ENCODE measurements around the gene ERC1. TPM values are rescaled to one million over a fixed set of nuclear protein-coding genes. Genes with fewer than 3 reads are reported as not detected.
"Not testable (repeated sequence)": the region's sequence is repeated elsewhere in the genome, so short reads cannot be mapped to it uniquely, and the experiment has no call there.

ERC1 gene
- total RNA-seq, 1 donor from 2014 or later: 82.2 TPM

GRCh38 chr12:996881-997280, 5.9 kb downstream of the ERC1 start:
- Mint-ChIP-seq H3K9me3 (ENCODE audit: unreplicated experiment) (peaks cover 2% of the 10 kb centered on the region), H3K36me3 (ENCODE audit: unreplicated experiment) (no peaks in the 10 kb centered on the region), H3K4me1 (ENCODE audit: low read depth, unreplicated experiment) (peaks cover 14% of the 10 kb centered on the region), H3K27ac (ENCODE audit: unreplicated experiment) (no peak overlapping the region), H3K27me3 (ENCODE audit: unreplicated experiment) (peaks cover 8% of the 10 kb centered on the region), H3K4me3 (ENCODE audit: unreplicated experiment) (no peak overlapping the region)
- DNase-seq: no peak
- no peak for TF ChIP-seq CTCF (IDR thresholded peaks at IDR 0.05; ENCODE audit: partially characterized antibody, unreplicated experiment)

- no peaks in the 10 kb centered on the region for H3K9me3 Mint-ChIP-seq (ENCODE audit: unreplicated experiment)
- no peak overlapping the region for H3K4me3 Mint-ChIP-seq (ENCODE audit: unreplicated experiment)
- no peak for DNase-seq
- no peak for TF ChIP-seq CTCF (IDR thresholded peaks at IDR 0.05; ENCODE audit: partially characterized antibody, unreplicated experiment)
- H3K36me3 Mint-ChIP-seq (ENCODE audit: unreplicated experiment): no peaks in the 10 kb centered on the region
- H3K4me1 Mint-ChIP-seq (ENCODE audit: low read depth, unreplicated experiment): peaks cover 12% of the 10 kb centered on the region
- peaks cover 6% of the 10 kb centered on the region for H3K27me3 Mint-ChIP-seq (ENCODE audit: unreplicated experiment)
- H3K27ac Mint-ChIP-seq (ENCODE audit: unreplicated experiment): no peak overlapping the region
Observed at GRCh38 chr12:997505-997904, 6.5 kb downstream of the ERC1 start.

DNA sequence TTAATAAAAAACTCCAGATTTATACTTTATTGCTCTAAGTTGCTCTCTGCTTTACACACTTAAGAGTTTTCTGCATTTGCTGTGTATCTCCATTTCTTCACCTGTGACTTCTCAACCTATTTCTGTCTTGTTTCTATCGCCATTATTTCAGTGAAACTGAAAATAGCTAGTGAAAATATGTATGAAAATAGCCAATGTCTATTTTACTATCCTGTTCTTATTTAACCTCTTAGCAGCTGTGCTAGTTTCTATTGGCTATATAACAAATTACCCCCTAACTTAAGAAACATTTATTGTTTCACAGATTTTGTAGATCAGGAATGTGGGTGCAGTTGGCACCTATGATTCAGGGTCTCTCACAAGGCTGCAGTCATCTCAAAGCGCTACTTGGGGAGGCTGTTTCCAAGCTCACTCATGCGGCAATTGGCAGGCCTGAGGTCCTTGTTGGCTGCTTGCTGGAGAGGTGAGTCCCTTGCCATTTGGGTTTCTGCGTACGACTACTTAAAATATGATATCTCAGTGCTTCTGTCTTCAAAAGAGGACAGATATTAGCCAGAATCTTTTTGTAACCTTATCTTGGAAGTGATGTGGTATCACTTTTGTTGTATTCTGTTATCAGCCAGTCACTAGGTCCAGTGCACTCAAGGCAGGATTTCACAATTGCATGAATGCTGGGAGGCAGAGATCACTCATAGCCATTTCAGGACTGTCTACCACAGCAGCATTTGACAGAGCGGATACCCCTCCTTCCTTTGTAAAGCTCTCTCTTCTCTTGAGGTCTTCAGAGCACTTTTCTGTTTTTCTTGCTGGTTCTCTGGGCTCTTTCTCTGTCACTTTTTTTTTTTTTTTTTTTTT, 7.2 kb downstream of the ERC1 start:
- Mint-ChIP-seq H3K36me3 (ENCODE audit: unreplicated experiment) (no peaks in the 10 kb centered on the region), H3K4me1 (ENCODE audit: low read depth, unreplicated experiment) (peaks cover 9% of the 10 kb centered on the region)
- no peak for DNase-seq

DNA sequence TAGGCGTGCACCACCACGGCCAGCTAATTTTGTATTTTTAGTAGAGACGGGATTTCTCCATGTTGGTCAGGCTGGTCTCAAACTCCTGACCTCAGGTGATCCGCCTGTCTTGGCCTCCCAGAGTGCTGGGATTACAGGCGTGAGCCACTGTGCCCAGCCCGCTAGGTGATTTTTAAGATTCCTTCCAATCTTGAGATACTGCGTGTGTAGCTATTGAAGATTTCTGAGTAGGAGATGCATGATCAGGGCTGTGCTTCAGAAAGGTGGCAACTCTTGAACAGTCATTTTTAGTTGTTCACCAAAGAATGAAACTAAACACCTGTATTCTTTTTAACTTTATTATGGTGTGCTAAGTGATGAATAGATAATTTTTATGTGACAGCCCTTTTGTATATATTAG, 8.7 kb downstream of the ERC1 start:
- not testable (repeated sequence) for H3K4me1 Mint-ChIP-seq (ENCODE audit: low read depth, unreplicated experiment); H3K27ac Mint-ChIP-seq (ENCODE audit: unreplicated experiment); DNase-seq; H3K9me3 Mint-ChIP-seq (ENCODE audit: unreplicated experiment); H3K27me3 Mint-ChIP-seq (ENCODE audit: unreplicated experiment); H3K36me3 Mint-ChIP-seq (ENCODE audit: unreplicated experiment); H3K4me3 Mint-ChIP-seq (ENCODE audit: unreplicated experiment)

More for the DNA sequence above, 7.2 kb downstream of the ERC1 start:
- Mint-ChIP-seq H3K9me3 (ENCODE audit: unreplicated experiment) (no peaks in the 10 kb centered on the region), H3K27ac (ENCODE audit: unreplicated experiment) (no peak overlapping the region), H3K27me3 (ENCODE audit: unreplicated experiment) (peaks cover 6% of the 10 kb centered on the region), H3K4me3 (ENCODE audit: unreplicated experiment) (no peak overlapping the region)
- no peak for TF ChIP-seq CTCF (IDR thresholded peaks at IDR 0.05; ENCODE audit: partially characterized antibody, unreplicated experiment)

DNA sequence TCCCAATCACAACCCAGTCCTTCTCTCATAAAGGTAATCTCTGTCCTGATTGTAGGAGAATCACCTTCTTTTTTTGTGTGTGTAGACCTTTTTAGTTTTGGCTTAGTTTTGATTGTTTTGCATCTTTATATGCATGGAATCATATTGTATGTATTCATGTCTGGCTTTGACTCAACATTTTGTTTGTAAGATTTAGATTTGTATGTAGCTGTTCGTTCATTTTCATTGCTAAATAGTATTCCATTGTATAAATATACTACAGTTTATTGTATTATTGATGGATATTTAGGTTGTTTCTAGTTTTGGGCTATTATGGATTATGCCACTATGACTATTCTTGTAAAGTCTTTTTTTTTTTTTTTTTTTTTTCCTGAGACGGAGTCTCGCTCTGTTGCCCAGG, 10.5 kb downstream of the ERC1 start:
- no peaks in the 10 kb centered on the region for H3K27me3 Mint-ChIP-seq (ENCODE audit: unreplicated experiment)
- no peaks in the 10 kb centered on the region for H3K36me3 Mint-ChIP-seq (ENCODE audit: unreplicated experiment)
- H3K9me3 Mint-ChIP-seq (ENCODE audit: unreplicated experiment): no peaks in the 10 kb centered on the region
- TF ChIP-seq CTCF (IDR thresholded peaks at IDR 0.05; ENCODE audit: partially characterized antibody, unreplicated experiment): no peak
- peaks cover 4% of the 10 kb centered on the region for H3K4me1 Mint-ChIP-seq (ENCODE audit: low read depth, unreplicated experiment)
- DNase-seq: no peak
- H3K27ac Mint-ChIP-seq (ENCODE audit: unreplicated experiment): no peak overlapping the region
- H3K4me3 Mint-ChIP-seq (ENCODE audit: unreplicated experiment): no peak overlapping the region

Measured in glutamatergic neuron (in vitro differentiated cells).